Endodermal cell (in vitro differentiated cells): Measurements from ENCODE around the gene TMEM266. TPM values are rescaled to one million over a fixed set of nuclear protein-coding genes. Genes with fewer than 3 reads are reported as not detected.

Source experiments
- DNase-seq: peaks from one replicate; pipeline ENCODE4 v3.0.0-alpha.2; 2017
- H3K27ac ChIP-seq: 2 replicates; pipeline ENCODE4 v1.5.1; 2013; ENCODE audit warnings: mild to moderate bottlenecking, low read depth, low read length, moderate library complexity
- H3K27me3 ChIP-seq: 2 replicates; pipeline ENCODE4 v1.6.1; 2013; ENCODE audit warnings: mild to moderate bottlenecking, low read length, moderate library complexity; ENCODE audit not compliant: insufficient read depth, control insufficient read depth, poor library complexity, severe bottlenecking
- H3K36me3 ChIP-seq: 2 replicates; pipeline ENCODE4 v1.7.0; 2013; ENCODE audit warnings: mild to moderate bottlenecking, low read length, moderate library complexity; ENCODE audit not compliant: control insufficient read depth, insufficient read depth
- H3K4me1 ChIP-seq: one replicate; pipeline ENCODE4 v1.7.0; 2013; ENCODE audit warnings: low read length; ENCODE audit not compliant: control insufficient read depth, insufficient read depth
- H3K4me3 ChIP-seq: 2 replicates; pipeline ENCODE4 v1.5.1; 2013; ENCODE audit warnings: mild to moderate bottlenecking, low read length, moderate library complexity
- H3K9ac ChIP-seq: 2 replicates; pipeline ENCODE4 v1.6.1; 2013; ENCODE audit warnings: mild to moderate bottlenecking, low read length, moderate library complexity; ENCODE audit not compliant: poor library complexity, severe bottlenecking; ENCODE audit errors: extremely low read depth
- H3K9me3 ChIP-seq: 2 replicates; pipeline ENCODE4 v1.6.1; 2013; ENCODE audit warnings: mild to moderate bottlenecking, low read length, moderate library complexity; ENCODE audit not compliant: control insufficient read depth
- H3K27ac Mint-ChIP-seq: 2 replicates; pipeline ENCODE4 v1.8.0; 2020; ENCODE audit warnings: mixed read lengths
- H3K27me3 Mint-ChIP-seq: 2 replicates; pipeline ENCODE4 v1.8.0; 2021; ENCODE audit warnings: mild to moderate bottlenecking, mixed read lengths; ENCODE audit not compliant: insufficient read depth
- H3K36me3 Mint-ChIP-seq: 2 replicates; pipeline ENCODE4 v1.8.0; 2020; ENCODE audit warnings: low read depth, mixed read lengths
- H3K4me1 Mint-ChIP-seq: 2 replicates; pipeline ENCODE4 v1.8.0; 2020; ENCODE audit warnings: mixed read lengths
- H3K4me3 Mint-ChIP-seq: 2 replicates; pipeline ENCODE4 v1.8.0; 2020; ENCODE audit warnings: mild to moderate bottlenecking, moderate library complexity, mixed read lengths
- H3K9me3 Mint-ChIP-seq: 2 replicates; pipeline ENCODE4 v1.8.0; 2020; ENCODE audit warnings: mild to moderate bottlenecking, mixed read lengths
- CTCF ChIP-seq: fragments of 200-600 bp; sonication (generic); conservative IDR thresholded peaks from 2 replicates; pipeline ENCODE4 v1.5.0; 2021; ENCODE audit warnings: antibody characterized with exemption, mild to moderate bottlenecking
- WGBS, 2 experiments: methylation state at CpG; one replicate each; pipeline versions ENCODE4 v1.1.5 to v1.1.7; 2013; ENCODE audit warnings: missing lambda C conversion rate in 2 of 2, mixed read lengths in 1 of 2; ENCODE audit not compliant: insufficient coverage in 1 of 2, insufficient read length in 1 of 2; 5-methylcytosine and 5-hydroxymethylcytosine counted together
- total RNA-seq, 2 donors: library from RNA; stranded (reverse); fragmentation: NEBNext Ultra II Directional in 1 of 2; extraction: Animal tissue kit (Norgen Biotek cat#: 25700) in 1 of 2; gene quantifications; 2 replicates in 1 of 2; 3 replicates in 1 of 2; pipeline ENCODE4 v1.2.1, GENCODE V29; 2021

Gene TMEM266
- total RNA-seq, 2 donors from 2014 or later = 1.8 to 2.0 TPM

DNA sequence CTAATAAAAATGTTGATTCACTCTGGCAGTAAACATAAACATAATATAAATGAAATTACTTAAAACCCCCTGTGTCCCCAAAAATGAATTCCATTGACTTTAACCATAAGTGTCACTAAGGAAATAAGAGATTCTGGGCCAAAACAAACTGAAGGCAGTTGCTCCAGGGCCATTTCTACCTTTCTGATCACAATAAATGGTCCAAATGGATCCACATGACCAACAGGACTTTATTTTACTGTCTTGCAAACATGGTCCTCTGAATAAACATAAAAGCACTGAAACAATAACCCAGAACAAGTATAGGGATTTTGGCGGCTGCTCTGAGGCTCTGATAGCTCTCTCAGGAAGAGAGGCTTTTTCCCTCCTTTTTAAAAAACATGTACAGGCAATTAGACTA lies 174.1 kb downstream of the TMEM266 start:
- no peak overlapping the region for H3K9ac ChIP-seq
- peaks cover 17% of the 10 kb centered on the region for H3K36me3 ChIP-seq
- H3K27ac ChIP-seq = no peak overlapping the region
- H3K36me3 Mint-ChIP-seq = peaks cover 16% of the 10 kb centered on the region
- H3K27me3 ChIP-seq = peaks cover 19% of the 10 kb centered on the region
- H3K4me3 ChIP-seq = no peak overlapping the region
- H3K9me3 Mint-ChIP-seq = no peaks in the 10 kb centered on the region
- H3K4me1 Mint-ChIP-seq = peaks cover 10% of the 10 kb centered on the region
- H3K9me3 ChIP-seq = no peaks in the 10 kb centered on the region
- no peak overlapping the region for H3K4me3 Mint-ChIP-seq
- H3K4me1 ChIP-seq = peaks cover 5% of the 10 kb centered on the region
- no peak overlapping the region for H3K27ac Mint-ChIP-seq
- no peak for DNase-seq
- no peak for TF ChIP-seq CTCF
- H3K27me3 Mint-ChIP-seq = peaks cover 4% of the 10 kb centered on the region
- WGBS, 2 experiments = 100% methylated on average over 1 of the region's 1 CpG; no CpG with 5 or more reads in 1 of the 2 experiments

GRCh38 chr15:76234337-76234889 lies 174.6 kb downstream of the TMEM266 start:
- Mint-ChIP-seq H3K4me1 (peaks cover 10% of the 10 kb centered on the region), H3K4me3 (no peak overlapping the region), H3K27me3 (peaks cover 4% of the 10 kb centered on the region), H3K27ac (no peak overlapping the region), H3K9me3 (no peaks in the 10 kb centered on the region), H3K36me3 (peaks cover 11% of the 10 kb centered on the region)
- H3K27me3 ChIP-seq = peaks cover 19% of the 10 kb centered on the region
- no peak overlapping the region for H3K4me3 ChIP-seq
- H3K9me3 ChIP-seq = no peaks in the 10 kb centered on the region
- WGBS, 2 experiments = 42% methylated on average over 3 to 4 of the region's 4 CpGs
- H3K27ac ChIP-seq = no peak overlapping the region
- H3K36me3 ChIP-seq = peaks cover 12% of the 10 kb centered on the region
- no peak overlapping the region for H3K9ac ChIP-seq
- no peak for TF ChIP-seq CTCF
- H3K4me1 ChIP-seq = peaks cover 5% of the 10 kb centered on the region
- DNase-seq = no peak

- Mint-ChIP-seq H3K36me3 (peaks cover 9% of the 10 kb centered on the region), H3K9me3 (no peaks in the 10 kb centered on the region), H3K27me3 (peaks cover 4% of the 10 kb centered on the region), H3K4me1 (peaks cover 10% of the 10 kb centered on the region), H3K4me3 (no peak overlapping the region), H3K27ac (no peak overlapping the region)
- Histone ChIP-seq H3K9me3 (no peaks in the 10 kb centered on the region), H3K27ac (no peak overlapping the region), H3K36me3 (peaks cover 7% of the 10 kb centered on the region), H3K4me1 (peaks cover 5% of the 10 kb centered on the region), H3K27me3 (peaks cover 19% of the 10 kb centered on the region), H3K9ac (no peak overlapping the region), H3K4me3 (no peak overlapping the region)
- 69 to 76% methylated on average over 2 to 3 of the region's 3 CpGs for WGBS, 2 experiments
- TF ChIP-seq CTCF = peak; percentile 70
- DNase-seq = no peak
These were observed 175.5 kb downstream of the TMEM266 start for GRCh38 chr15:76235186-76235826.
